OCI-LY1 (cell line): ENCODE results near the gene MCUR1.
"Not testable (repeated sequence)": the region's sequence is repeated elsewhere in the genome, so short reads cannot be mapped to it uniquely, and the experiment has no call there.

Source experiments
- H2AFZ ChIP-seq: fragments of 200-600 bp; sonication (generic), shearing (Covaris generic); 2 replicates; pipeline ENCODE4 v1.6.0; 2014; ENCODE audit warnings: antibody characterized with exemption, mild to moderate bottlenecking, low read length
- H3F3A ChIP-seq: fragments of 200-600 bp; sonication (generic), shearing (Covaris generic); 2 replicates; pipeline ENCODE4 v1.6.0; 2014; ENCODE audit warnings: mild to moderate bottlenecking, antibody characterized with exemption, low read length, moderate library complexity; ENCODE audit not compliant: insufficient read depth
- H3K27ac ChIP-seq: fragments of 200-600 bp; sonication (generic); 2 replicates; pipeline ENCODE4 v1.5.1; 2014; ENCODE audit warnings: low read length, mixed run types, mild to moderate bottlenecking, low read depth; ENCODE audit not compliant: poor library complexity, severe bottlenecking
- H3K27me3 ChIP-seq: fragments of 200-600 bp; sonication (generic); 2 replicates; pipeline ENCODE4 v1.6.0; 2014; ENCODE audit warnings: antibody characterized with exemption, mild to moderate bottlenecking, low read length, moderate library complexity; ENCODE audit not compliant: insufficient read depth
- H3K36me3 ChIP-seq: fragments of 200-600 bp; sonication (generic); 2 replicates; pipeline ENCODE4 v1.6.1; 2014; ENCODE audit warnings: mild to moderate bottlenecking, antibody characterized with exemption, low read length, moderate library complexity, mixed read lengths; ENCODE audit not compliant: insufficient read depth
- H3K4me1 ChIP-seq: fragments of 200-600 bp; sonication (generic); 2 replicates; pipeline ENCODE4 v1.5.1; 2014; ENCODE audit warnings: mild to moderate bottlenecking, low read length, moderate library complexity; ENCODE audit not compliant: insufficient read depth, severe bottlenecking
- H3K4me2 ChIP-seq: fragments of 200-600 bp; sonication (generic), shearing (Covaris generic); 2 replicates; pipeline ENCODE4 v1.6.1; 2014; ENCODE audit warnings: low read length
- H3K4me3 ChIP-seq: fragments of 200-600 bp; sonication (generic); 2 replicates; pipeline ENCODE4 v1.5.1; 2014; ENCODE audit warnings: low read length, low read depth, mild to moderate bottlenecking, mixed read lengths; ENCODE audit not compliant: poor library complexity, severe bottlenecking
- H3K79me2 ChIP-seq: fragments of 200-600 bp; shearing (Covaris generic); 2 replicates; pipeline ENCODE4 v1.6.1; 2016; ENCODE audit warnings: mixed run types, low read length, mixed read lengths; ENCODE audit not compliant: insufficient read depth
- H3K9ac ChIP-seq: fragments of 200-600 bp; sonication (generic), shearing (Covaris generic); 2 replicates; pipeline ENCODE4 v1.6.1; 2014; ENCODE audit warnings: mild to moderate bottlenecking, low read length, mixed read lengths
- H3K9me2 ChIP-seq: fragments of 200-600 bp; sonication (generic), shearing (Covaris generic); 2 replicates; pipeline ENCODE4 v1.6.1; 2014; ENCODE audit warnings: low read depth, mild to moderate bottlenecking, low read length, mixed read lengths
- H3K9me3 ChIP-seq: fragments of 200-600 bp; shearing (Covaris generic); 2 replicates; pipeline ENCODE4 v1.6.1; 2014; ENCODE audit warnings: low read length, mixed read lengths
- H4K20me1 ChIP-seq: fragments of 200-600 bp; sonication (generic), shearing (Covaris generic); 2 replicates; pipeline ENCODE4 v1.6.0; 2016; ENCODE audit warnings: mild to moderate bottlenecking, low read length; ENCODE audit not compliant: insufficient read depth
- CTCF ChIP-seq: fragments of 200-600 bp; sonication (generic), shearing (Covaris generic); IDR thresholded peaks from 2 replicates; pipeline ENCODE4 v1.5.1; 2017; ENCODE audit warnings: mild to moderate bottlenecking, antibody characterized with exemption, low read length, moderate library complexity, mixed read lengths
- EZH2 ChIP-seq: fragments of 200-600 bp; sonication (generic), shearing (Covaris generic); IDR thresholded peaks from 2 replicates; pipeline ENCODE4 v1.8.0; 2017; ENCODE audit warnings: borderline replicate concordance, mixed run types, mild to moderate bottlenecking, antibody characterized with exemption, low read length, moderate library complexity, mixed read lengths

The MCUR1 gene

GRCh38 chr6:13787137-13787536 lies 27.2 kb downstream of the MCUR1 start:
- Histone ChIP-seq H3F3A (no peaks in the 10 kb centered on the region), H3K79me2 (no peaks in the 10 kb centered on the region), H3K9me2 (no peaks in the 10 kb centered on the region), H3K4me1 (no peaks in the 10 kb centered on the region), H3K27me3 (no peaks in the 10 kb centered on the region), H3K4me3 (no peak overlapping the region), H4K20me1 (no peaks in the 10 kb centered on the region), H3K27ac (no peak overlapping the region), H2AFZ (no peak overlapping the region), H3K9me3 (no peaks in the 10 kb centered on the region), H3K36me3 (peaks cover 15% of the 10 kb centered on the region), H3K4me2 (no peak overlapping the region), H3K9ac (no peak overlapping the region)
- TF ChIP-seq EZH2 (no peak), CTCF (no peak)

- not testable (repeated sequence) for H3K27me3 ChIP-seq, H3K9ac ChIP-seq, H3K79me2 ChIP-seq
These were observed 34.2 kb downstream of the MCUR1 start for GRCh38 chr6:13780162-13780561.

DNA sequence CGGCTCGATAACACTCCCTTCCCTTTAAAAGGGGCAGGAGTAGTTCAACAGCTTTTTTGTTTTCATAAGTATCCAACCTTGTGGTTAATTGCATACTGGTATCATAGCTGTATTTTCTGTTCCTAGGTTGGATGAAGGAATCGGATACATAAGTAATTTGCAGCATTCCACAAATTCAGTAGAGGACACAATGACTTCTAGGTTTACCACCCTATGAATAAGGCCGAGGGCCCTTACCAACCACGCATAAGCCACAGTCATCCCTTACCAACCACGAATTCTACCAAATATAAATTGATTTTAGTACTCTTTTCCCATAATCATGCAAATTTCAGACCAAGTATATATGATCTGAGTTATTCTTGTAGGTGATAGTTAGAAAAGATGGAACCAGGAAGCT lies 36.3 kb downstream of the MCUR1 start:
- Histone ChIP-seq H3K4me3 (no peak overlapping the region), H3K9me2 (no peaks in the 10 kb centered on the region), H3K4me1 (no peaks in the 10 kb centered on the region), H3K79me2 (no peaks in the 10 kb centered on the region), H3K27ac (no peak overlapping the region), H3K9ac (no peak overlapping the region), H3K4me2 (no peak overlapping the region), H2AFZ (no peak overlapping the region), H3K27me3 (no peaks in the 10 kb centered on the region), H4K20me1 (no peaks in the 10 kb centered on the region), H3K36me3 (no peaks in the 10 kb centered on the region), H3F3A (no peaks in the 10 kb centered on the region), H3K9me3 (no peaks in the 10 kb centered on the region)
- no peak for TF ChIP-seq CTCF
- TF ChIP-seq EZH2, result no peak

More at GRCh38 chr6:13780162-13780561, 34.2 kb downstream of the MCUR1 start:
- H3K4me1 ChIP-seq, H3K27ac ChIP-seq, H3F3A ChIP-seq, H3K4me3 ChIP-seq, H3K36me3 ChIP-seq, H3K4me2 ChIP-seq, H4K20me1 ChIP-seq, H3K9me2 ChIP-seq, H2AFZ ChIP-seq, H3K9me3 ChIP-seq: not testable (repeated sequence)

GRCh38 chr6:13776602-13777001 lies 37.8 kb downstream of the MCUR1 start:
- Histone ChIP-seq H2AFZ (peak overlapping the region; percentile 90; the same call in 1 of the 2 replicates), H4K20me1 (no peaks in the 10 kb centered on the region), H3K27ac (no peak overlapping the region), H3K9me2 (no peaks in the 10 kb centered on the region), H3K4me1 (no peaks in the 10 kb centered on the region), H3K27me3 (no peaks in the 10 kb centered on the region), H3K4me3 (no peak overlapping the region), H3F3A (no peaks in the 10 kb centered on the region), H3K36me3 (no peaks in the 10 kb centered on the region), H3K4me2 (no peak overlapping the region), H3K79me2 (no peaks in the 10 kb centered on the region), H3K9me3 (no peaks in the 10 kb centered on the region), H3K9ac (no peak overlapping the region)
- TF ChIP-seq CTCF (no peak), EZH2 (no peak)

DNA sequence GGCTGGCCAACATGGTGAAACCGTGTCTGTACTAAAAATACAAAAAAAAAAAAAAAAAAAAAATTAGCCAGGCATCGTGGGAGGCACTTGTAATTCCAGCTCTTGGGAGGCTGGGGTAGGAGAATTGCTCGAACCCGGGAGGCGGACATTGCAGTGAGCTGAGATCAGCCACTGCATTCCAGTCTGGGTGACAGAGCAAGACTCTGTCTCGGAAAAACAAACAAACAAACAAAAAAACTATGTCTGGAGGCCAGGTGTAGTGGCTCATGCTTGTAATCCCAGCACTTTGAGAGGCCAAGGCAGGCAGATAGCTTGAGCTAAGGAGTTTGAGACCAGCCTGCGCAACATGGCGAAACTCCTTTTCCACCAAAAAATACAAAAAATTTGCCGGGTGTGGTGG lies 38.9 kb downstream of the MCUR1 start:
- not testable (repeated sequence) for H3K27ac ChIP-seq, H3K4me1 ChIP-seq, H3F3A ChIP-seq, H3K4me3 ChIP-seq, H3K27me3 ChIP-seq, H3K79me2 ChIP-seq, H2AFZ ChIP-seq, H3K4me2 ChIP-seq, H3K9me2 ChIP-seq, H3K36me3 ChIP-seq, H4K20me1 ChIP-seq, H3K9me3 ChIP-seq, H3K9ac ChIP-seq
